Stomach (tissue), 9 donors: ENCODE data around the gene ZFAND2B. TPM values are rescaled to one million over a fixed set of nuclear protein-coding genes. Genes with fewer than 3 reads are reported as not detected.
"Not testable (repeated sequence)": the region's sequence is repeated elsewhere in the genome, so short reads cannot be mapped to it uniquely, and the experiment has no call there.

Experiments
- DNase-seq, 2 donors: peaks; one replicate each; pipeline versions ENCODE4 v3.0.0 to v3.0.0-alpha.2; 2013 to 2019
- H3K27ac ChIP-seq, 5 donors: fragments of 200-600 bp in 4 of 5; sonication (generic) in 4 of 5; one replicate each; pipeline ENCODE4 v1.5.1; 2013 to 2019; ENCODE audit warnings: mild to moderate bottlenecking in 1 of 5, moderate library complexity in 1 of 5
- H3K27me3 ChIP-seq, 3 donors: fragments of 200-600 bp; sonication (generic); one replicate each; pipeline ENCODE4 v1.5.1; 2017 to 2019; ENCODE audit warnings: mixed run types in 1 of 3
- H3K36me3 ChIP-seq, 4 donors: fragments of 200-600 bp; sonication (generic); 1 replicate in 3 of 4; 2 replicates in 1 of 4; pipeline ENCODE4 v1.5.1; 2016 to 2019
- H3K4me1 ChIP-seq, 4 donors: fragments of 200-600 bp; sonication (generic); one replicate each; pipeline ENCODE4 v1.5.1; 2016 to 2019
- H3K4me3 ChIP-seq, 4 donors: fragments of 200-600 bp; sonication (generic) in 3 of 4; one replicate each; pipeline ENCODE4 v1.5.1; 2016 to 2019; ENCODE audit warnings: mild to moderate bottlenecking in 1 of 4
- H3K9me3 ChIP-seq, 4 donors: fragments of 200-600 bp; sonication (generic); one replicate each; pipeline ENCODE4 v1.5.1; 2016 to 2019
- CTCF ChIP-seq, 7 experiments: fragments of 450-650 bp in 4 of 7; fragments of 200-600 bp in 3 of 7; sonication (generic) in 3 of 7; IDR thresholded peaks; one replicate each; pipeline ENCODE4 v1.5.1; 2016 to 2019; ENCODE audit warnings: antibody characterized with exemption in 7 of 7, control low read depth in 2 of 7, mild to moderate bottlenecking in 1 of 7
- EP300 ChIP-seq: sonication (generic); formaldehyde crosslinking; IDR thresholded peaks from one replicate; pipeline ENCODE4 v1.6.1; 2017; ENCODE audit warnings: antibody characterized with exemption
- POLR2A ChIP-seq, 4 donors: fragments of 450-650 bp; IDR thresholded peaks; one replicate each; pipeline ENCODE4 v1.6.1; 2016; ENCODE audit warnings: antibody characterized with exemption in 4 of 4, control low read depth in 2 of 4, mild to moderate bottlenecking in 1 of 4, moderate library complexity in 1 of 4
- POLR2AphosphoS5 ChIP-seq, 3 donors: sonication (generic); formaldehyde crosslinking; IDR thresholded peaks; one replicate each; pipeline ENCODE4 v1.6.1; 2016; ENCODE audit warnings: antibody characterized with exemption in 3 of 3
- WGBS, 5 donors: extraction: QIAGEN DNeasy Blood & Tissue Kit in 3 of 5; methylation state at CpG; one replicate each; pipeline versions ENCODE4 v1.1.5 to v1.1.7; 2013 to 2018; 5-methylcytosine and 5-hydroxymethylcytosine counted together
- intact Hi-C: fragments of 100-400 bp; cut with DNase I; formaldehyde crosslinking; loops from one replicate; pipeline ENCODE4 v1.15.1; 2023; ENCODE audit warnings: low total_unique reads
- polyA plus RNA-seq, 3 donors: library from polyadenylated mRNA; stranded (reverse); fragments of 200-250 nt; gene quantifications; one replicate each; pipeline ENCODE4 v1.2.3, GENCODE V29; 2013
- total RNA-seq, 5 donors: library from RNA; depleted of rRNA; stranded (reverse); fragments of >200 nt; gene quantifications; one replicate each; pipeline versions ENCODE4 v1.1.0 to v1.2.3, GENCODE V29; 2014 to 2016
- donor health status: healthy with polysubstance abuse.
- donor health status: Bipolar disorder and iron deficiency.
- donor health status: healthy.

ZFAND2B gene
- total and polyA plus RNA-seq, 8 donors = 21.3 to 81.3 (median 44.7) TPM

- H3K9me3 ChIP-seq = no peaks in the 10 kb centered on the region
- H3K27ac ChIP-seq = no peak overlapping the region
- no peak for TF ChIP-seq CTCF (IDR thresholded peaks at IDR 0.05)
- TF ChIP-seq POLR2A (IDR thresholded peaks at IDR 0.05) = no peak
- TF ChIP-seq POLR2AphosphoS5 (IDR thresholded peaks at IDR 0.05) = no peak
- no peak for TF ChIP-seq EP300
- intact Hi-C loops = no loop called here
- DNase-seq = no peak
- H3K4me3 ChIP-seq = no peak overlapping the region
- peaks cover 0 to 8% (median 0%) of the 10 kb centered on the region in 3 donors for H3K27me3 ChIP-seq
- H3K4me1 ChIP-seq = peaks cover 0 to 9% (median 3%) of the 10 kb centered on the region in 4 donors
- 86 to 91% (median 88%) methylated on average over 12 of the region's 12 CpGs for WGBS, 5 donors
- H3K36me3 ChIP-seq = no peaks in the 10 kb centered on the region
Observed at GRCh38 chr2:219199470-219200211, 6.9 kb upstream of the ZFAND2B start.

GRCh38 chr2:219200502-219201326, 5.9 kb upstream of the ZFAND2B start:
- H3K27ac ChIP-seq, H3K4me3 ChIP-seq, H3K27me3 ChIP-seq, H3K4me1 ChIP-seq, intact Hi-C loops, H3K9me3 ChIP-seq, H3K36me3 ChIP-seq: not testable (repeated sequence)
- 68 to 75% (median 71%) methylated on average over 24 to 26 of the region's 26 CpGs for WGBS, 5 donors
- peak in 1 of 2 donors; percentile 5 for DNase-seq

- DNase-seq, H3K27ac ChIP-seq, H3K36me3 ChIP-seq, H3K9me3 ChIP-seq, intact Hi-C loops, H3K4me3 ChIP-seq, H3K27me3 ChIP-seq: not testable (repeated sequence)
- peaks cover 0 to 15% (median 10%) of the 10 kb centered on the region in 4 donors for H3K4me1 ChIP-seq
- WGBS, 5 donors = 88 to 92% (median 91%) methylated on average over 11 to 21 of the region's 21 CpGs
Observed at GRCh38 chr2:219201331-219201730, 5.3 kb upstream of the ZFAND2B start.

- Histone ChIP-seq H3K4me3 (no peak overlapping the region), H3K27ac (no peak overlapping the region), H3K36me3 (peaks cover 9 to 19% (median 18%) of the 10 kb centered on the region in 4 donors), H3K27me3 (peaks cover 0 to 4% (median 0%) of the 10 kb centered on the region in 3 donors), H3K4me1 (peaks cover 15 to 38% (median 29%) of the 10 kb centered on the region in 4 donors), H3K9me3 (no peaks in the 10 kb centered on the region)
- no peak for TF ChIP-seq EP300
- no peak for TF ChIP-seq POLR2A (IDR thresholded peaks at IDR 0.05)
- TF ChIP-seq POLR2AphosphoS5 (IDR thresholded peaks at IDR 0.05) = no peak
- TF ChIP-seq CTCF (IDR thresholded peaks at IDR 0.05) = no peak
- 83 to 93% (median 89%) methylated on average over 7 of the region's 7 CpGs for whole genome bisulfite sequencing, 5 donors
- DNase-seq = no peak
- intact Hi-C loops = no loop called here
Observed at GRCh38 chr2:219204425-219205164, 2.0 kb upstream of the ZFAND2B start.

GRCh38 chr2:219205165-219205538, 1.4 kb upstream of the ZFAND2B start:
- DNase-seq = no peak
- Histone ChIP-seq H3K36me3 (peaks cover 15 to 25% (median 24%) of the 10 kb centered on the region in 4 donors), H3K4me1 (peaks cover 15 to 38% (median 29%) of the 10 kb centered on the region in 4 donors), H3K4me3 (no peak overlapping the region), H3K27ac (no peak overlapping the region), H3K27me3 (no peaks in the 10 kb centered on the region), H3K9me3 (no peaks in the 10 kb centered on the region)
- intact Hi-C loops = no loop called here
- WGBS, 5 donors = 82 to 85% (median 84%) methylated on average over 5 of the region's 5 CpGs
- no peak for TF ChIP-seq EP300
- no peak for TF ChIP-seq CTCF (IDR thresholded peaks at IDR 0.05)
- no peak for TF ChIP-seq POLR2AphosphoS5 (IDR thresholded peaks at IDR 0.05)
- TF ChIP-seq POLR2A (IDR thresholded peaks at IDR 0.05) = no peak
